ENCODE data around the gene CDH4.

GRCh38 chr20:61666471-61666832 is 414.4 kb downstream of the CDH4 start:
- TF ChIP-seq CTCF (IDR thresholded peaks at IDR 0.05; ENCODE audit: insufficient read depth, low read length, poor library complexity, severe bottlenecking) = no peak
- no peak for TF ChIP-seq EZH2phosphoT487 (conservative IDR thresholded peaks at IDR 0.05; ENCODE audit: low read length)
